ENCODE data around the gene TASP1.
"Not testable (repeated sequence)": the region's sequence is repeated elsewhere in the genome, so short reads cannot be mapped to it uniquely, and the experiment has no call there.

TASP1 gene

GRCh38 chr20:13485019-13485418 is 153.7 kb downstream of the TASP1 start:
- H3K9ac ChIP-seq (ENCODE audit: low read depth, low read length); H3K9me3 ChIP-seq (ENCODE audit: control insufficient read depth, insufficient read depth, low read length); H3K4me3 ChIP-seq (ENCODE audit: low read depth, low read length); H3K27me3 ChIP-seq (ENCODE audit: control insufficient read depth, insufficient read depth, low read length); H3K36me3 ChIP-seq (ENCODE audit: control insufficient read depth, insufficient read depth, low read length); H3K4me1 ChIP-seq (ENCODE audit: control insufficient read depth, insufficient read depth, low read length): not testable (repeated sequence)

GRCh38 chr20:13483472-13483871 is 155.3 kb downstream of the TASP1 start:
- not testable (repeated sequence) for H3K4me1 ChIP-seq (ENCODE audit: control insufficient read depth, insufficient read depth, low read length); H3K9me3 ChIP-seq (ENCODE audit: control insufficient read depth, insufficient read depth, low read length); H3K36me3 ChIP-seq (ENCODE audit: control insufficient read depth, insufficient read depth, low read length); H3K4me3 ChIP-seq (ENCODE audit: low read depth, low read length); H3K9ac ChIP-seq (ENCODE audit: low read depth, low read length); H3K27me3 ChIP-seq (ENCODE audit: control insufficient read depth, insufficient read depth, low read length)

DNA sequence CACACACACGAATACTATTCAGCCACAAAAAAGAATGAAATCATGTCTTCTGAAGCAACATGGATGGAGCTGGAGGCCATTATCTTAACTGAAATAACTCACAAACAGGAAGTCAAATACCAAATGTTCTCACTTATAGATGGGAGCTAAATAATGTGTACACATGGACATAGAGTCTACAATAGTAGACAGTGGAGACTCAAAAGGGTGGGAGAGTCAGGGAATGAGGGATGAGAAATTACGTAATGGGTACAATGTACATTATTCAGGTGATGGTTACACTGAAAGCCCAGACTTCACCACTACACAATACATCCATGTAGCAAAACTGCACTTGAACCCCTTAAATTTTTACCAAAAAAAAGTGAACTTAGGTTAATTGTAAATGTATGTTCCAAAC is 160.4 kb downstream of the TASP1 start:
- Histone ChIP-seq H3K4me3 (ENCODE audit: low read depth, low read length) (no peak overlapping the region), H3K9me3 (ENCODE audit: control insufficient read depth, insufficient read depth, low read length) (no peaks in the 10 kb centered on the region), H3K9ac (ENCODE audit: low read depth, low read length) (no peak overlapping the region), H3K36me3 (ENCODE audit: control insufficient read depth, insufficient read depth, low read length) (no peaks in the 10 kb centered on the region), H3K27me3 (ENCODE audit: control insufficient read depth, insufficient read depth, low read length) (no peaks in the 10 kb centered on the region), H3K4me1 (ENCODE audit: control insufficient read depth, insufficient read depth, low read length) (no peaks in the 10 kb centered on the region)

GRCh38 chr20:13474467-13474866 is 164.3 kb downstream of the TASP1 start:
- H3K4me3 ChIP-seq (ENCODE audit: low read depth, low read length) = no peak overlapping the region
- H3K4me1 ChIP-seq (ENCODE audit: control insufficient read depth, insufficient read depth, low read length) = no peaks in the 10 kb centered on the region
- H3K9me3 ChIP-seq (ENCODE audit: control insufficient read depth, insufficient read depth, low read length) = no peaks in the 10 kb centered on the region
- H3K27me3 ChIP-seq (ENCODE audit: control insufficient read depth, insufficient read depth, low read length) = no peaks in the 10 kb centered on the region
- no peak overlapping the region for H3K9ac ChIP-seq (ENCODE audit: low read depth, low read length)
- no peaks in the 10 kb centered on the region for H3K36me3 ChIP-seq (ENCODE audit: control insufficient read depth, insufficient read depth, low read length)

DNA sequence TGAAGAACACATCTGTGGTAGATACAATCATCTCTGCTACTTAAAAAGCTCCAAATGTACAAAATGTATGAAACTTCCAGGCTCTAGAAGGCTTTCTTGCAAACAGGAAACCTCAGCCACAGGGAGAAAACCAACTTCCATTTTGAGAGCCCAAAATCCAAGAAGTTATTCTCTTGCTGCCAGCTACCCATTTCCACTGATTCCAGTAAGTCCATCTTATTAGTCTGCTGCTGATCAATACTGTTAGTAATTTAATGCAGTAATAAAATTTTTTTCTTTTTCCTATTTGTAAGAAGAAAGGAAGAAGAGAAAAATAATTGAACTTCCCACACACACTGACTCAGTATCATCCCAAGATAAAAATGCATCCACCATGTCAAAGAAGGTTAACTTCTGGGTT is 169.5 kb downstream of the TASP1 start:
- Histone ChIP-seq H3K4me1 (ENCODE audit: control insufficient read depth, insufficient read depth, low read length) (no peaks in the 10 kb centered on the region), H3K36me3 (ENCODE audit: control insufficient read depth, insufficient read depth, low read length) (no peaks in the 10 kb centered on the region), H3K4me3 (ENCODE audit: low read depth, low read length) (no peak overlapping the region), H3K27me3 (ENCODE audit: control insufficient read depth, insufficient read depth, low read length) (no peaks in the 10 kb centered on the region), H3K9ac (ENCODE audit: low read depth, low read length) (no peak overlapping the region), H3K9me3 (ENCODE audit: control insufficient read depth, insufficient read depth, low read length) (no peaks in the 10 kb centered on the region)

GRCh38 chr20:13468166-13468565 is 170.6 kb downstream of the TASP1 start:
- no peak overlapping the region for H3K4me3 ChIP-seq (ENCODE audit: low read depth, low read length)
- H3K9ac ChIP-seq (ENCODE audit: low read depth, low read length) = no peak overlapping the region
- no peaks in the 10 kb centered on the region for H3K4me1 ChIP-seq (ENCODE audit: control insufficient read depth, insufficient read depth, low read length)
- H3K36me3 ChIP-seq (ENCODE audit: control insufficient read depth, insufficient read depth, low read length) = no peaks in the 10 kb centered on the region
- H3K27me3 ChIP-seq (ENCODE audit: control insufficient read depth, insufficient read depth, low read length) = no peaks in the 10 kb centered on the region
- no peaks in the 10 kb centered on the region for H3K9me3 ChIP-seq (ENCODE audit: control insufficient read depth, insufficient read depth, low read length)

- Histone ChIP-seq H3K4me3 (ENCODE audit: low read depth, low read length) (no peak overlapping the region), H3K27me3 (ENCODE audit: control insufficient read depth, insufficient read depth, low read length) (no peaks in the 10 kb centered on the region), H3K36me3 (ENCODE audit: control insufficient read depth, insufficient read depth, low read length) (no peaks in the 10 kb centered on the region), H3K4me1 (ENCODE audit: control insufficient read depth, insufficient read depth, low read length) (no peaks in the 10 kb centered on the region), H3K9ac (ENCODE audit: low read depth, low read length) (no peak overlapping the region), H3K9me3 (ENCODE audit: control insufficient read depth, insufficient read depth, low read length) (no peaks in the 10 kb centered on the region)
These were observed 174.0 kb downstream of the TASP1 start for GRCh38 chr20:13464702-13465101.

DNA sequence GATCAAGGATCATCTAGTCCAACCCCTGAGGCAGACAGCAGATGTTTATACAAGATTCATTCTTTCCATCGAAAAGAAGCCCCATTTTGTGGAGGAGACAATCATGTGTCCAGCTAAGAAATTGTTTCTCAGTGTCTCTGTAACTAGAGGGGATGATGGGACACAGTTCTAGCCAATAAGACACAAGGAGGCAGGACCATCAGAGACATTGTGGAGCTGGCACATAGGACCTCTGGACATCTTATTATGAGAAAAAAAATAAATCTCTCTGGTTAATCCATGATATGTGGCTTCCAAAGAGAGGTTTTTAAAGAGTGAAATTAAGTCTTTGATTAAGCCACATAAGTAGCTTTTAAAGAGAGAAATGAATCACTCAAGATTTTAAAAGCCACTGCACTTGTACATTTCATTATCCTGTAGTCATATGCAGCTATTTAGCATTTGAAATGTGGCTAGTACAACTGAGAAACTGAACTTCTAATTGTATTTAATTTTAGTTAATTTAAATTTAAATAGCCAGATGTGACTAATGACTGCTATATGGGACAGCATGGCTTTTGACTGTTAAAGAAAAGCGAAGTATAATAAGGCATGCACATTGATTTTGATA is 176.8 kb downstream of the TASP1 start:
- no peaks in the 10 kb centered on the region for H3K27me3 ChIP-seq (ENCODE audit: control insufficient read depth, insufficient read depth, low read length)
- no peaks in the 10 kb centered on the region for H3K9me3 ChIP-seq (ENCODE audit: control insufficient read depth, insufficient read depth, low read length)
- H3K36me3 ChIP-seq (ENCODE audit: control insufficient read depth, insufficient read depth, low read length) = no peaks in the 10 kb centered on the region
- no peaks in the 10 kb centered on the region for H3K4me1 ChIP-seq (ENCODE audit: control insufficient read depth, insufficient read depth, low read length)
- no peak overlapping the region for H3K9ac ChIP-seq (ENCODE audit: low read depth, low read length)
- no peak overlapping the region for H3K4me3 ChIP-seq (ENCODE audit: low read depth, low read length)

- Histone ChIP-seq H3K9ac (ENCODE audit: low read depth, low read length) (no peak overlapping the region), H3K36me3 (ENCODE audit: control insufficient read depth, insufficient read depth, low read length) (no peaks in the 10 kb centered on the region)
These were observed 179.8 kb downstream of the TASP1 start for GRCh38 chr20:13458860-13459451.

GRCh38 chr20:13457487-13457886 is 181.2 kb downstream of the TASP1 start:
- Histone ChIP-seq H3K4me3 (ENCODE audit: low read depth, low read length) (no peak overlapping the region), H3K9me3 (ENCODE audit: control insufficient read depth, insufficient read depth, low read length) (no peaks in the 10 kb centered on the region), H3K9ac (ENCODE audit: low read depth, low read length) (no peak overlapping the region), H3K4me1 (ENCODE audit: control insufficient read depth, insufficient read depth, low read length) (no peaks in the 10 kb centered on the region), H3K36me3 (ENCODE audit: control insufficient read depth, insufficient read depth, low read length) (no peaks in the 10 kb centered on the region), H3K27me3 (ENCODE audit: control insufficient read depth, insufficient read depth, low read length) (no peaks in the 10 kb centered on the region)

More at GRCh38 chr20:13458860-13459451, 179.8 kb downstream of the TASP1 start:
- H3K4me3 ChIP-seq (ENCODE audit: low read depth, low read length) = no peak overlapping the region
- no peaks in the 10 kb centered on the region for H3K4me1 ChIP-seq (ENCODE audit: control insufficient read depth, insufficient read depth, low read length)
- no peaks in the 10 kb centered on the region for H3K27me3 ChIP-seq (ENCODE audit: control insufficient read depth, insufficient read depth, low read length)
- no peaks in the 10 kb centered on the region for H3K9me3 ChIP-seq (ENCODE audit: control insufficient read depth, insufficient read depth, low read length)

GRCh38 chr20:13455713-13456112 is 183.0 kb downstream of the TASP1 start:
- no peaks in the 10 kb centered on the region for H3K36me3 ChIP-seq (ENCODE audit: control insufficient read depth, insufficient read depth, low read length)
- H3K27me3 ChIP-seq (ENCODE audit: control insufficient read depth, insufficient read depth, low read length) = no peaks in the 10 kb centered on the region
- H3K4me1 ChIP-seq (ENCODE audit: control insufficient read depth, insufficient read depth, low read length) = no peaks in the 10 kb centered on the region
- H3K4me3 ChIP-seq (ENCODE audit: low read depth, low read length) = no peak overlapping the region
- H3K9ac ChIP-seq (ENCODE audit: low read depth, low read length) = no peak overlapping the region
- no peaks in the 10 kb centered on the region for H3K9me3 ChIP-seq (ENCODE audit: control insufficient read depth, insufficient read depth, low read length)

GRCh38 chr20:13453367-13453766 is 185.4 kb downstream of the TASP1 start:
- H3K4me1 ChIP-seq (ENCODE audit: control insufficient read depth, insufficient read depth, low read length) = no peaks in the 10 kb centered on the region
- H3K27me3 ChIP-seq (ENCODE audit: control insufficient read depth, insufficient read depth, low read length) = no peaks in the 10 kb centered on the region
- H3K9me3 ChIP-seq (ENCODE audit: control insufficient read depth, insufficient read depth, low read length) = no peaks in the 10 kb centered on the region
- no peaks in the 10 kb centered on the region for H3K36me3 ChIP-seq (ENCODE audit: control insufficient read depth, insufficient read depth, low read length)
- no peak overlapping the region for H3K4me3 ChIP-seq (ENCODE audit: low read depth, low read length)
- H3K9ac ChIP-seq (ENCODE audit: low read depth, low read length) = no peak overlapping the region
